NCI-H748 treated with DMSO at 0.1 percent for 48 hours (cell line): ENCODE data around the gene XKR3.
"Not testable (repeated sequence)": the region's sequence is repeated elsewhere in the genome, so short reads cannot be mapped to it uniquely, and the experiment has no call there.

ENCODE experiments used
- DNase-seq: peaks from one replicate; lab custom pipeline; 2025; lab: John Stamatoyannopoulos, UW

The XKR3 gene

GRCh38 chr22:16747266-16748159, 77.7 kb downstream of the XKR3 start:
- DNase-seq = not testable (repeated sequence)

DNA sequence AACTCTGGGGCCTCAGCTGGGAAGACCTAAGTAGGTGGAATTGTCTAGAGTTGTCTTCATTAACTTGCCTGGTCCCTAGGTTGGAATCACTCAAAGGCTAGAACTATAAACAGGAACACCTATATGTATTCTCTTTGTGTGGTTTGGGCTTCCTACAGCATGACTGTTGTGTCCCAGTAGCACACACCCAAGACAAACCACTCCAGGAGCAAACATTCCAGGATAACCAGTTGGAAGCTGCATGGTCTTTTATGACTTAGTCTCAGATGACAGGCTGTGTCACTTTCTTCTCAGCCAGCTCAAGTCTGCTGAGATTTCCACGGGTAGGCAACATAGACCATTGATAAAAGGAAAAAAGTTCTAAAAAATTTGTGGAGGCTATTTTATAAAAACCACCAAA, 90.9 kb downstream of the XKR3 start:
- DNase-seq = not testable (repeated sequence)
